Thyroid gland (tissue), 4 donors: ENCODE results near the gene COL13A1.

Experiments
- POLR2A ChIP-seq, 2 donors: fragments of 450-650 bp; IDR thresholded peaks; one replicate each; pipeline ENCODE4 v1.6.1; 2017; ENCODE audit warnings: antibody characterized with exemption in 2 of 2, mild to moderate bottlenecking in 2 of 2, moderate library complexity in 1 of 2
- TF ChIP-seq, protein P1 (sequence below), 6 experiments: fragments of 200-600 bp in 3 of 6; fragments of 450-650 bp in 3 of 6; sonication (generic) in 3 of 6; IDR thresholded peaks; one replicate each; pipeline ENCODE4 v1.5.1; 2016 to 2019; ENCODE audit warnings: antibody characterized with exemption in 6 of 6, mild to moderate bottlenecking in 2 of 6, inconsistent platforms in 1 of 6, moderate library complexity in 1 of 6

DNA sequence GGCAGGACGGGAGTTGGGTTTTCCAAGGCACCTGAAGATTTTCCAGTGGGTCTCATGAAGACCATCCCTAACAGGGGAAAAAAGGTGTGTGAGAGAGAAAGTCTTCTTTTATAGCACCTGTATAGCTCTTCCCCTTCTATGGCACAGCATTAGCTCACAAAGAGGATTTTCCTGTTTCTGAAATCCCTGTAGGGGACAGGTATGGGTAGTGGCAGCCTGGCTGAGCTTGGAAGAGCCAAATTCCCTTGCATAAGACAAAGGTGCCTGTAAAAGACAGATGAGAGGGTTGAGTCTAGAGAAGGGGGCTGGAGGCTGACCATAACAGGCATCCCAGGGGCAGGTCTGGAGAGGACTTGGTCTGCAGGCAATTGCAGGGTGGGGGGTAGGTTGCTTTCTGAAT lies 63.7 kb downstream of the COL13A1 start:
- TF ChIP-seq, protein P1, sequence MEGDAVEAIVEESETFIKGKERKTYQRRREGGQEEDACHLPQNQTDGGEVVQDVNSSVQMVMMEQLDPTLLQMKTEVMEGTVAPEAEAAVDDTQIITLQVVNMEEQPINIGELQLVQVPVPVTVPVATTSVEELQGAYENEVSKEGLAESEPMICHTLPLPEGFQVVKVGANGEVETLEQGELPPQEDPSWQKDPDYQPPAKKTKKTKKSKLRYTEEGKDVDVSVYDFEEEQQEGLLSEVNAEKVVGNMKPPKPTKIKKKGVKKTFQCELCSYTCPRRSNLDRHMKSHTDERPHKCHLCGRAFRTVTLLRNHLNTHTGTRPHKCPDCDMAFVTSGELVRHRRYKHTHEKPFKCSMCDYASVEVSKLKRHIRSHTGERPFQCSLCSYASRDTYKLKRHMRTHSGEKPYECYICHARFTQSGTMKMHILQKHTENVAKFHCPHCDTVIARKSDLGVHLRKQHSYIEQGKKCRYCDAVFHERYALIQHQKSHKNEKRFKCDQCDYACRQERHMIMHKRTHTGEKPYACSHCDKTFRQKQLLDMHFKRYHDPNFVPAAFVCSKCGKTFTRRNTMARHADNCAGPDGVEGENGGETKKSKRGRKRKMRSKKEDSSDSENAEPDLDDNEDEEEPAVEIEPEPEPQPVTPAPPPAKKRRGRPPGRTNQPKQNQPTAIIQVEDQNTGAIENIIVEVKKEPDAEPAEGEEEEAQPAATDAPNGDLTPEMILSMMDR (IDR thresholded peaks at IDR 0.05) = no peak
- no peak for TF ChIP-seq POLR2A (IDR thresholded peaks at IDR 0.05)
